B cell (primary cell): Measurements from ENCODE around the gene MYO9B.

ENCODE experiments used
- CTCF ChIP-seq: fragments of 200-600 bp; IDR thresholded peaks from one replicate; pipeline ENCODE4 v1.8.0; 2022; ENCODE audit warnings: antibody characterized with exemption, mild to moderate bottlenecking
- EZH2 ChIP-seq: IDR thresholded peaks from 2 replicates; pipeline ENCODE4 v1.6.1; 2012; ENCODE audit warnings: borderline replicate concordance, low read depth, mild to moderate bottlenecking, moderate library complexity, low read length; ENCODE audit not compliant: insufficient read depth, poor library complexity, severe bottlenecking

GRCh38 chr19:17197666-17198065, 122.1 kb downstream of the MYO9B start:
- TF ChIP-seq CTCF (no peak), EZH2 (no peak)
